Endothelial cell of umbilical vein (primary cell): ENCODE results near the gene SLC5A4. TPM values are rescaled to one million over a fixed set of nuclear protein-coding genes. Genes with fewer than 3 reads are reported as not detected.

Experiments
- BruUV-seq: library from RNA; stranded (reverse); fragments of 400-500 nt; replicated peaks from 2 replicates; lab custom pipeline; 2021; lab: Mats Ljungman, UMichigan
- CTCF ChIA-PET: fragments of 300-600, 350-600 bp; sonication (Branson Sonifier 250); formaldehyde crosslinking; loops from one replicate; lab custom pipeline; 2021; ENCODE audit warnings: antibody characterized with exemption, inconsistent platforms; lab: Charles Lee
- POLR2A ChIA-PET: fragments of 300-600, 350-600 bp; sonication (Branson Sonifier 250); formaldehyde crosslinking; loops from one replicate; lab custom pipeline; 2021; ENCODE audit warnings: antibody characterized with exemption, inconsistent platforms; lab: Charles Lee
- DNase-seq: peaks from one replicate; pipeline ENCODE4 v3.0.0-alpha.2; 2011; ENCODE audit warnings: low read depth, low spot score
- FAIRE-seq: peaks from 2 replicates; lab custom pipeline; 2011; peaks lifted over from hg19 to GRCh38; lab: Jason Lieb, UNC
- H2AFZ ChIP-seq: 2 replicates; pipeline ENCODE4 v1.6.0; 2012; ENCODE audit warnings: low read depth, low read length, control low read depth, inconsistent platforms
- H3K27ac ChIP-seq: 2 replicates; pipeline ENCODE4 v1.5.1; 2011; ENCODE audit warnings: low read depth, mild to moderate bottlenecking, control low read depth, low read length, moderate library complexity; ENCODE audit not compliant: insufficient read depth
- H3K27me3 ChIP-seq, 2 experiments: 2 replicates each; pipeline versions ENCODE4 v1.6.0 to v1.6.1; 2011; ENCODE audit warnings: low read length in 2 of 2, mixed read lengths in 1 of 2; ENCODE audit not compliant: control insufficient read depth in 2 of 2, insufficient read depth in 2 of 2
- H3K36me3 ChIP-seq, 2 experiments: 2 replicates in 1 of 2; 3 replicates in 1 of 2; pipeline ENCODE4 v1.5.1; 2011; ENCODE audit warnings: low read length in 2 of 2, mild to moderate bottlenecking in 1 of 2, moderate library complexity in 1 of 2; ENCODE audit not compliant: control insufficient read depth in 2 of 2, insufficient read depth in 2 of 2; ENCODE audit errors: extremely low read depth in 1 of 2
- H3K4me1 ChIP-seq: 3 replicates; pipeline ENCODE4 v1.5.1; 2011; ENCODE audit warnings: mild to moderate bottlenecking, low read length; ENCODE audit not compliant: control insufficient read depth, insufficient read depth; ENCODE audit errors: extremely low read depth
- H3K4me2 ChIP-seq: 2 replicates; pipeline ENCODE4 v1.6.1; 2011; ENCODE audit warnings: low read length, control low read depth, mixed read lengths; ENCODE audit not compliant: insufficient read depth
- H3K4me3 ChIP-seq, 3 experiments: fragments of 200-600 bp in 1 of 3; sonication (generic), shearing (Covaris generic) in 1 of 3; replicated peaks in 1 of 3; 2 replicates each; pipeline ENCODE4 v1.5.1; 2011 to 2016; ENCODE audit warnings: control low read depth in 3 of 3, low read length in 3 of 3, mild to moderate bottlenecking in 2 of 3, inconsistent platforms in 1 of 3, low read depth in 1 of 3, moderate library complexity in 1 of 3; ENCODE audit not compliant: insufficient read depth in 1 of 3
- H3K79me2 ChIP-seq: 2 replicates; pipeline ENCODE4 v1.6.0; 2012; ENCODE audit warnings: low read length, inconsistent platforms; ENCODE audit not compliant: control insufficient read depth, insufficient read depth
- H3K9ac ChIP-seq: replicated peaks from 2 replicates; pipeline ENCODE3; 2011; ENCODE audit warnings: low read length, control low read depth; ENCODE audit not compliant: insufficient read depth; ENCODE audit errors: extremely low read depth
- H3K9me1 ChIP-seq: replicated peaks from 3 replicates; pipeline ENCODE4 v1.6.0; 2011; ENCODE audit warnings: mild to moderate bottlenecking, low read length; ENCODE audit not compliant: control insufficient read depth, insufficient read depth; ENCODE audit errors: extremely low read depth
- H3K9me3 ChIP-seq: replicated peaks from 2 replicates; pipeline ENCODE4 v1.5.1; 2012; ENCODE audit warnings: low read length, inconsistent platforms; ENCODE audit not compliant: control insufficient read depth, insufficient read depth
- H4K20me1 ChIP-seq: replicated peaks from 2 replicates; pipeline ENCODE3; 2011; ENCODE audit warnings: mild to moderate bottlenecking, low read length; ENCODE audit not compliant: control insufficient read depth, insufficient read depth; ENCODE audit errors: extremely low read depth
- CTCF ChIP-seq, 2 donors: IDR thresholded peaks; 1 replicate in 1 of 2; 2 replicates in 1 of 2; pipeline ENCODE4 v1.5.1; 2011; ENCODE audit warnings: low read length in 2 of 2, mild to moderate bottlenecking in 2 of 2, moderate library complexity in 2 of 2, control low read depth in 1 of 2, inconsistent platforms in 1 of 2, low read depth in 1 of 2; ENCODE audit not compliant: insufficient read depth in 1 of 2; ENCODE audit errors: extremely low read depth in 1 of 2
- EZH2 ChIP-seq: IDR thresholded peaks from 2 replicates; pipeline ENCODE4 v1.6.1; 2012; ENCODE audit warnings: borderline replicate concordance, low read depth, mild to moderate bottlenecking, moderate library complexity, low read length, inconsistent platforms; ENCODE audit not compliant: severe bottlenecking
- FOS ChIP-seq: IDR thresholded peaks from 2 replicates; pipeline ENCODE4 v1.6.1; 2011; ENCODE audit warnings: mild to moderate bottlenecking, low read length, moderate library complexity, borderline replicate concordance; ENCODE audit not compliant: insufficient read depth
- GATA2 ChIP-seq: IDR thresholded peaks from 2 replicates; pipeline ENCODE4 v1.7.0; 2011; ENCODE audit warnings: low read depth, mild to moderate bottlenecking, moderate library complexity, mixed read lengths, low read length; ENCODE audit not compliant: insufficient read length, insufficient read depth
- JUN ChIP-seq: IDR thresholded peaks from 2 replicates; pipeline ENCODE4 v1.6.1; 2011; ENCODE audit warnings: borderline replicate concordance, low read depth; ENCODE audit not compliant: insufficient read length, insufficient read depth
- MAX ChIP-seq: IDR thresholded peaks from 2 replicates; pipeline ENCODE4 v1.6.1; 2011; ENCODE audit not compliant: insufficient read depth, insufficient read length
- MYC ChIP-seq: IDR thresholded peaks from one replicate; pipeline ENCODE4 v1.6.1; 2011; ENCODE audit warnings: mild to moderate bottlenecking, low read depth, low read length
- POLR2A ChIP-seq: IDR thresholded peaks from 2 replicates; pipeline ENCODE4 v1.6.1; 2012; ENCODE audit warnings: low read depth, mild to moderate bottlenecking, control low read depth, low read length
- POLR2AphosphoS5 ChIP-seq: IDR thresholded peaks from 2 replicates; pipeline ENCODE4 v1.6.1; 2012; ENCODE audit warnings: low read depth, mild to moderate bottlenecking, control low read depth, low read length, moderate library complexity; ENCODE audit not compliant: insufficient read depth
- dilution Hi-C: fragments of 300-500 bp; cut with MboI; formaldehyde crosslinking; loops from one replicate; pipeline ENCODE4 v1.15.0; 2019; ENCODE audit warnings: low sequenced_read_pairs; ENCODE audit not compliant: extremely low pct_ligation_motif_present
- intact Hi-C: fragments of 100-400 bp; cut with micrococcal nuclease; formaldehyde crosslinking; loops from one replicate; pipeline ENCODE4 v1.10.0; 2022
- polyA plus RNA-seq, 4 experiments: library from polyadenylated mRNA; depleted of rRNA in 3 of 4; stranded (reverse) in 3 of 4; unstranded in 1 of 4; fragments of >200 nt; gene quantifications; 2 replicates each; pipeline versions ENCODE4 v1.2.1 to v1.2.3, GENCODE V29; 2011 to 2012; ENCODE audit warnings: missing spikeins in 1 of 4
- total RNA-seq: library from RNA; stranded (reverse); gene quantifications from 2 replicates; pipeline ENCODE4 v1.2.3, GENCODE V29; 2021

The SLC5A4 gene
- total and polyA plus RNA-seq, 2 donors (not counting 3 experiments of a cell fraction or from before 2014, with no cell fraction given), result 1.5 to 2.8 TPM

GRCh38 chr22:32286290-32286840, 31.2 kb upstream of the SLC5A4 start:
- Histone ChIP-seq H3K4me1 (no peaks in the 10 kb centered on the region), H3K9me3 (no peaks in the 10 kb centered on the region), H3K9ac (no peak overlapping the region), H3K9me1 (no peaks in the 10 kb centered on the region), H3K4me2 (no peak overlapping the region), H3K27ac (no peak overlapping the region), H3K36me3 (no peaks in the 10 kb centered on the region), H2AFZ (no peak overlapping the region), H4K20me1 (no peaks in the 10 kb centered on the region), H3K79me2 (no peaks in the 10 kb centered on the region), H3K4me3 (no peak overlapping the region), H3K27me3 (no peaks in the 10 kb centered on the region)
- FAIRE-seq, result no peak
- intact Hi-C loops (no loop called here), dilution Hi-C loops (no loop called here)
- ChIA-PET CTCF (no interaction called here), POLR2A (no interaction called here)
- no peak for DNase-seq
- no TSS peak for BruUV-seq
- TF ChIP-seq MYC (no peak), EZH2 (no peak), JUN (no peak), CTCF (IDR thresholded peaks at IDR 0.05; ENCODE audit: extremely low read depth in 1 of 2, insufficient read depth in 1 of 2, low read depth in 1 of 2, low read length in 2 of 2) (no peak), GATA2 (no peak), POLR2A (no peak), FOS (no peak), POLR2AphosphoS5 (no peak), MAX (no peak)
